Type B pancreatic cell (in vitro differentiated cells): ENCODE results near the gene CRYGC. TPM values are rescaled to one million over a fixed set of nuclear protein-coding genes. Genes with fewer than 3 reads are reported as not detected.

Source experiments
- DNase-seq: peaks from one replicate; pipeline ENCODE4 v3.0.0; 2021; ENCODE audit warnings: mixed read lengths; ENCODE audit not compliant: unreplicated experiment; ENCODE audit errors: extremely low spot score
- H3K27ac Mint-ChIP-seq: 2 replicates; pipeline ENCODE4 v1.8.0; 2021; ENCODE audit warnings: mild to moderate bottlenecking, mixed read lengths
- H3K27me3 Mint-ChIP-seq: 2 replicates; pipeline ENCODE4 v1.8.0; 2021; ENCODE audit warnings: mixed read lengths
- H3K36me3 Mint-ChIP-seq: 2 replicates; pipeline ENCODE4 v1.8.0; 2021; ENCODE audit warnings: mixed read lengths
- H3K4me1 Mint-ChIP-seq: one replicate; pipeline ENCODE4 v1.8.0; 2021; ENCODE audit warnings: mixed read lengths; ENCODE audit not compliant: unreplicated experiment
- H3K4me3 Mint-ChIP-seq: 2 replicates; pipeline ENCODE4 v1.8.0; 2021; ENCODE audit warnings: mild to moderate bottlenecking, mixed read lengths
- H3K9me3 Mint-ChIP-seq: 2 replicates; pipeline ENCODE4 v1.8.0; 2021; ENCODE audit warnings: mixed read lengths
- CTCF ChIP-seq: fragments of 200-600 bp; sonication (generic); conservative IDR thresholded peaks from 2 replicates; pipeline ENCODE4 v1.5.0; 2021; ENCODE audit warnings: antibody characterized with exemption, mild to moderate bottlenecking
- total RNA-seq: library from RNA; stranded (reverse); gene quantifications from 2 replicates; pipeline ENCODE4 v1.2.1, GENCODE V29; 2021; ENCODE audit warnings: low replicate concordance

Gene CRYGC
- total RNA-seq, 1 donor from 2014 or later, result not detected

DNA sequence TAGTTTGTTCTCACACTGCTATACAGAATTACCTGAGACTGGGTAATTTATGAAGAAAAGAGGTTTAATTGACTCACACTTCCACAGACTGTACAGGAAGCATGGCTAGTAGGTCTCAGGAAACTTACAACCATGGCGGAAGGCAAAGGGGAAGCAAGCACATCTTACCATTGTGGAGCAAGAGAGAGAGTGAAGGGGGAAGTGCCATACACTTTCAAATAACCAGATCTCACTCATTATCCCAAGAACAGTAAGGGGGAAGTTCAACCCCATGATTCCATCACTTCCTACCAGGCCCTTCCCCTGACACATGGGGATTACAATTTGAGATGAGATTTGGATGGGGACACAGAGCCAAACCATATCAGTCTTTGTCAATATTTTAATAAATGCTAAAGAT, 21.3 kb upstream of the CRYGC start:
- Mint-ChIP-seq H3K4me1 (no peaks in the 10 kb centered on the region), H3K27ac (no peak overlapping the region), H3K4me3 (no peak overlapping the region), H3K27me3 (no peaks in the 10 kb centered on the region), H3K9me3 (no peaks in the 10 kb centered on the region), H3K36me3 (no peaks in the 10 kb centered on the region)
- DNase-seq, result no peak
- TF ChIP-seq CTCF, result no peak

GRCh38 chr2:208150094-208150493, 20.5 kb upstream of the CRYGC start:
- no peaks in the 10 kb centered on the region for H3K4me1 Mint-ChIP-seq
- H3K27me3 Mint-ChIP-seq, result no peaks in the 10 kb centered on the region
- DNase-seq, result no peak
- no peak for TF ChIP-seq CTCF
- no peak overlapping the region for H3K27ac Mint-ChIP-seq
- no peaks in the 10 kb centered on the region for H3K9me3 Mint-ChIP-seq
- H3K4me3 Mint-ChIP-seq, result no peak overlapping the region
- H3K36me3 Mint-ChIP-seq, result no peaks in the 10 kb centered on the region

DNA sequence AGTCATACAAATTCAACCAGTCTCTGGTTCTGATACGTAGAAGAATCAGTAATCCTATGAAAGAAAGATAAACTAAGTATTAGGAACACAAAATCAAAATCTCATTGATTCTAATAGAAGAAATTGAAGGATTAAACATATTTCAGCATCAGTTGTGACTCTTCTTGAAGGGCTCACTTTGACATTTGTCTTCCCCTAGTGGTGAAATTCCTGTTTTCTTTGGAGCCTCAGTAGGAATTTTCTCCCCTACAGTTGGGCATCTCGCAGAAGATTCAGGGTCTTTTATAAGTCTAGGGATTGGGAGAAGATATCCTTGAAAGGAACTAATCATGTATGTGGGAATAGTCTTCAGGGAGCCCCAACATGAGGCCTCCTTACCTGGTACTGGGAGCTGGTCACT, 19.2 kb upstream of the CRYGC start:
- TF ChIP-seq CTCF, result peak; percentile 58
- H3K4me3 Mint-ChIP-seq, result no peak overlapping the region
- no peaks in the 10 kb centered on the region for H3K9me3 Mint-ChIP-seq
- no peaks in the 10 kb centered on the region for H3K4me1 Mint-ChIP-seq
- no peak overlapping the region for H3K27ac Mint-ChIP-seq
- no peak for DNase-seq
- no peaks in the 10 kb centered on the region for H3K36me3 Mint-ChIP-seq
- H3K27me3 Mint-ChIP-seq, result no peaks in the 10 kb centered on the region

DNA sequence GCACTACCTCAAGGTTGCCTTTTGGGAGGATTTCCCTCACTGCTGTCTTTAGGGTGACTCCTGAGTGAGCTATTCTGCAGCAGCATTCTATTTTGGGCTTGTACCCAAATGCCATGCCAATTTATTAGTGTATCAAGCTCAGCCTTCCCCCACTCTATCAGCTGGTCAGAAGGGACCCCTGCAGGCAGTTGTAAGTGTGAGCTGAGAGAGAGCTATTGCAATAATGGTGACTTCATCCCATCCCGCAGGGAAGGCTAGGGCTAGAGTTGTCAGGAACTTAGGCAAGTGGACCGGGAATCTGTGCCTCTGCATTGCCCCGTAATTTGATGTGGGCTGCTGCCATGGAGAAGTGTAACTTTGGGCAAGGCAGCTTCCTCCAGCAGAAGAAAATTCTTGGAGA, 18.1 kb upstream of the CRYGC start:
- Mint-ChIP-seq H3K36me3 (no peaks in the 10 kb centered on the region), H3K27ac (no peak overlapping the region), H3K27me3 (no peaks in the 10 kb centered on the region), H3K9me3 (no peaks in the 10 kb centered on the region), H3K4me1 (peaks cover 7% of the 10 kb centered on the region), H3K4me3 (no peak overlapping the region)
- no peak for TF ChIP-seq CTCF
- no peak for DNase-seq

- no peak overlapping the region for H3K4me3 Mint-ChIP-seq
- H3K9me3 Mint-ChIP-seq, result no peaks in the 10 kb centered on the region
- DNase-seq, result no peak
- no peaks in the 10 kb centered on the region for H3K36me3 Mint-ChIP-seq
- no peak for TF ChIP-seq CTCF
- H3K27ac Mint-ChIP-seq, result no peak overlapping the region
- H3K4me1 Mint-ChIP-seq, result peaks cover 11% of the 10 kb centered on the region
- no peaks in the 10 kb centered on the region for H3K27me3 Mint-ChIP-seq
These were observed 17.4 kb upstream of the CRYGC start for GRCh38 chr2:208147008-208147407.

GRCh38 chr2:208146006-208146405, 16.4 kb upstream of the CRYGC start, which contains the start of gene CRYGB:
Gene CRYGB (minus strand): TSS chr2:208146158. CDS start chr2:208146120, 38 bp downstream.
- Mint-ChIP-seq H3K4me3 (no peak within 1 kb of the TSS), H3K27me3 (no peaks in the 10 kb centered on the region), H3K27ac (no peak within 1 kb of the TSS), H3K4me1 (peaks cover 11% of the 10 kb centered on the region), H3K36me3 (no peaks in the 10 kb centered on the region), H3K9me3 (no peaks in the 10 kb centered on the region)
- TF ChIP-seq CTCF, result no peak
- DNase-seq, result no peak
